Measurements from ENCODE around the gene SNN.

SNN gene

DNA sequence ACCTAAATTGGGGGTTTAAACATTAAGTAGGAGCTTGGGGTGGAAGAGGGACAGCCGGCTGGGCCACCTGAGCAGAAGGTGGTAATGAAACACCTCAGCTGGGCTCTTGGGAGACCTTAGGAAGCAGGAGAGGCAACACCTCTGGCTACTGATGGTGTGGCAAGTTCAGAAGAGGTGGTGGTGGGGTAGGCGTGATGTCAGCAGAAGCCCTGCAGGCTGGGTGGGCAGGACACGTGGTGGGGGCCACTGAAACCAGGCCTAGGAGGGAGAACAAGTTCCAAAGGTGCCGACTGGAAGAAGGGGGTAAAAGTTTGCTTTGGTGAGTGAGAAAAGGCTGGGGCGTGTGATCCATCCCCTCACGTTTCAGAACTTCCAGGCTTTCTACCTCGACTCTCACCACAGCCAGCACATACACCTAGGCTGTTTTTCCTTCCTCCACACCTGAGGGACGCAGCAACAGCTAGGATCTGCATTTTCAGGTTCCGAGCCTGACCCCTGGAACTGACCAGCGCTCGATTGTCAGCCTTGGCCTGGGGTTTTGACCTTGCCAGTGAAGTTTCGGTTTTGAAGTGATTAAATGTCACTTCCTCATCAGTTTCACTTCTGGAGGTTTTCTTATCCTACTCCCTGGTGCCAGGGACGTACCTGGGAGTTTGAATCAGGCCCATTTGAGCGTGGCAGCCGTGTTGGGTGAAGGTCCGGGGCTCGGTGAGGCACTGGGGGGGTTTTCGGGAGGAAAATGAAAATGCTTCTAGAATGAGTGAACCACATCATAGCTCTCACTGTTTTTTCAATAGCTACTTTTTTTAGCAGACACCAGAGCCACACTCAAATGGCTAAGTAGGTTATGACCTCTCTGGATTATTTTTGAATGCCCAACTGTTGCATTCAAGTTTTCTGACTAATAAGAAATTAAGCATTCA lies 10.0 kb downstream of the SNN start:
- DNase-seq (ENCODE audit: low read depth in 4 of 4, low spot score in 1 of 4): no peak

DNA sequence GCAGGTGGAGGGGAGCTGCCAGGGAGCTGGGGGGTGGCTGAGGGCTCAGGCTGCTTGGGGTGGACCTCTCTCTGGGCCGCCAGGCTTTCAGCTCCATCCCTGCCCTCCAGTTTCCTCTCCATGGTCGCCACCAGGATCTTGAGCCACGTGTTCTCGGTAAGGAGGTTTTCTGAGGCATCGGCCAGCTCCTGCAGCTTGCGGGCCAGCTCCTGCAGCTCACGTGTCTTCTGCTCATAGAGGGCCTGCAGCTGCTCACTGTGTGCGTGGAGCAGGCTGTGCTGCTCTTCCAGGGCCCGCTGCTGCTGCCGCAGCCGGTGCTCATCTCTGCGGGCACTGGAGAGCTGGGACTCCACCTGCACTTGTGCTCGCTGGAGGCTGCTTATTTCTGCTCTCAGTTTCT lies 11.0 kb downstream of the SNN start:
- DNase-seq (ENCODE audit: low read depth in 4 of 4, low spot score in 1 of 4): no peak

DNA sequence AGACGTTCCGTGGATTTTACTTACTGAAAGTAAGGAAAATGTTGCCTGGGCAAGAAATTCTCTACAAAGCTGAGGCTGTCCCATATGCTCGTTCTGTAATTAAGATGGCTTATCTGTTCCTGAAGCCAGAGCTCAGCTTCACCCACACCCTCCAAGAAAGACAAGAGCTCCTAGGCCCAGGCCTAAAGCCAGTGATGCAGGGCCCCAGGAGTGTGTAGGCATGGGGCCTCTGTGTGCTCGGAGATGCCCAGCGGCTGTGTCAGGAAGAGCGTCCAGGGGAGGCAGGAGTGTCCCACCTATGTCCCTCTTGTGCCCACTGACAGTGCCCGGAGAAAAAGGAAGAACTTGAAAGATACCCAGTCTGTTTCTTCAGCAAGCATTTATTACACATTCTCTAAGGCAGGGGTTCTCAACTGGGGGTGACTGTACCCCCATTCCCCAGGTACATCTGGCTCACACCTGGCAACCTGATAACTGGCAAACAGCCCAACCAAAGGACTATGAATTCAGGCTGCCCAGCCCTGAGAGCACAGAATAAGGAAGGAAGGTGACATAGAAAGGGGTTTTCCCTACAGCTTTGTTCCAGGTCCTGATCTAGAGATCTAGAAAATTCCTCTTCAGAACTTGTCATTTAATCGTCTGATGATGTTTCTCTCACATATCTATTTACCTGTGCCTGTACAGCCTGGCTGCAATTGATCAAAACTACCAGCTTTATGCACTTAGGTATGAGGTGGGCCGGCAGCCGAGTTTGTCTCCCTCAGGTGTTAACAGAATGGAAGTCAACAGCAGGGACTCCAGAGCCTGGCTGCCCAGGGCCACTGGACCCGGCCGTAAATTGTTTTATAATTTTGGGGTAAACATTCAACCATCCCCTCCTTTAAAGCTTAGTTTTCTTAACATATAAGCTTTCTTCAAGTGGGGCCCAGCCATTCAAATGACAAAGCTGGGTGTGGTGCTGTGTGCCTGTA lies 12.0 kb downstream of the SNN start:
- DNase-seq (ENCODE audit: low read depth in 4 of 4, low spot score in 1 of 4): no peak

DNA sequence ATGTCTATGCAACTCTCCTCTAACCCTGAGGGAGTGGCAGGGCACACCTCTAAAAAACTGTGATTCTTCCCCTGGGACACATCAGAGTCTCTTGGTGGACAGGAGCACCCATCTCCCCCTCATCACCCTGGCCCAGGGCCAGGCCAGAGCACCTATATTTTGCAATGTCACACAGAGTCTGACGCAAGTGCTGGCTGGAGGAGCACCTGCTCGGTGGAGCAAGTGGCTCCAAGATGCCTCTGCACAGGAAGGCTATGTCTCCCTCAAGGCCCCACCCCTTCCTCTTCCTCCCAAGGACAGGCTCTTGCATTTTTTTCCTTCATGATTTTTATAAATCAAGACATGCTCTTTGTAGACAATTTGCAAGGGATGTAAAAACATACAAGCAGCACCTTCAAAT lies 13.3 kb downstream of the SNN start:
- DNase-seq (ENCODE audit: low read depth in 4 of 4, low spot score in 1 of 4): no peak

- DNase-seq (ENCODE audit: low read depth in 4 of 4, low spot score in 1 of 4): no peak
Observed at GRCh38 chr16:11681976-11682654, 13.9 kb downstream of the SNN start.

GRCh38 chr16:11682655-11683096 lies 14.4 kb downstream of the SNN start:
- DNase-seq (ENCODE audit: low read depth in 4 of 4, low spot score in 1 of 4): no peak

DNA sequence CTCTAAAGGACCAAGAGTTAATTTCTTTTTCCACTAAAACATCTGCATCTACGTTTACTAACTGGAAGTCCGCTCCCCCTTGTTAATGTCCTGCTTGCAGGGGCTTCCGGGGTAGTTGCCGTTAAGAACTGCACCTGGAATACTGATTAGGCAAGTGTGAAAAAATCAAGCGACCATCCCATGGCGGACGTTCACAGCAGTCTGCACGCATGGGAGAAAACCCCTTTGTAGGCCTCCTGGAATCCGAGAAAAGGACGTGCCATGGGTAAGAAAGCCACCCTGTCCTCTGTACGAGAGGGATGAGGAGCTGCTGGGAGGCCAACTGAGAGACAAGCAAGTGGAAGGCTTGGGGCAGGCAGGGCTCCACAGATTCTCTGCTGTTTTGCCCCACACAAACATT lies 14.9 kb downstream of the SNN start:
- DNase-seq (ENCODE audit: low read depth in 4 of 4, low spot score in 1 of 4): no peak

GRCh38 chr16:11684231-11685025 lies 16.2 kb downstream of the SNN start:
- no peak for DNase-seq (ENCODE audit: low read depth in 4 of 4, low spot score in 1 of 4)

- no peak for DNase-seq (ENCODE audit: low read depth in 4 of 4, low spot score in 1 of 4)
Observed at GRCh38 chr16:11685844-11686618, 17.8 kb downstream of the SNN start.

GRCh38 chr16:11686713-11687380 lies 18.6 kb downstream of the SNN start:
- DNase-seq (ENCODE audit: low read depth in 4 of 4, low spot score in 1 of 4): no peak

GRCh38 chr16:11687601-11688519 lies 19.6 kb downstream of the SNN start:
- DNase-seq (ENCODE audit: low read depth in 4 of 4, low spot score in 1 of 4): no peak

DNA sequence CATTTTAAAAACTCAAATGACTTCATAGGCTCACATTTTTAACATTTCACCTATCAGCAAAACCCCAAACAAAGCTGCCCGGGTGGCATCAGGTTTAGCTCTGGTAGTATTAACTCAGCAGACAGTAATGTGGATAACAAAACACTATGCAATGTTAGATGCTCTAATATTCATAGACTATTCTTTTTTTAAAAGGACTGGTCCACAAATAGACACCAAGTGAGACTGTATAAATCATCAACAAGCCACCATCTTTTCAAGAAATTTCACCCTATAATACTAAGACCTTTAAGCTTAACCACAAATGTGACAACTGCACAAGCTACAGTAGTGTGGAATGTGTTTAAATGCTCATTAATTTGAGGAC lies 20.2 kb downstream of the SNN start:
- DNase-seq (ENCODE audit: low read depth in 4 of 4, low spot score in 1 of 4): no peak

DNA sequence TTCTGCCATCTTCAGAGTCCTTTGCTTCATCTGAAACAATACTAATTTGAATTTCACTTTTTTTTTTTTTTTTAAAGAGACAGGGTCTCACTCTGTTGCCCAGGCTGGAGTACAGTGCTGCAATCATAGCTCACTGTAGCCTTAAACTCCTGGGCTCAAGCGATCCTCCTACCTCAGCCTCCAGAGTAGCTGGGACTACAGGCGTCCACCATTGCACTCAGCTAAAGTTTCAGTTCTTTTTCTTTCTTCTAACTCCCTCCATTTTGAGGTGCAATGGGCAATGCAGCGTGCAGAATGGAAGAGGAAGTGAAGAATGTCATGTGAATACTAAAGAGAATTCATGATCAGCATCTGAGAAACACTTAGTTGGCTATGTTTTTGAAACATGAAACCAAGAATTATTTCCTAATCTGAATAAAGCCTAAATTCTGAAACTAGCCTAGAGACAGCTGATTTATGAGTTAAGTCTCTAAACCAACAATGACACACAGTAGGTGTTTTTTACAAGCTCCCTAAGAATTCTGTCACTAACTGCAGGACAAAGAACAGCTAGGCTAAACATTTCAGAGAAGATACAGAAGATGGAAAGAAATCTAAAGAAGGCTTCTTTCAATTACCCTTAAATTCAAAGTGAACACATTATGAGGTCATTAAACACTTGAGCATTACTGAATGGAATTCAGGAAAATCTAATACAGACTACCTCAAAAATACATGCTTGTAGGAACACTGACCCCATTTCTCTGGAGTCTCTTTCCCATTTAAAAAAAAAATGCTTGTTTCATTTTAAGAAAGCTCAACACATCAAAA lies 21.0 kb downstream of the SNN start:
- DNase-seq (ENCODE audit: low read depth in 4 of 4, low spot score in 1 of 4): no peak

DNA sequence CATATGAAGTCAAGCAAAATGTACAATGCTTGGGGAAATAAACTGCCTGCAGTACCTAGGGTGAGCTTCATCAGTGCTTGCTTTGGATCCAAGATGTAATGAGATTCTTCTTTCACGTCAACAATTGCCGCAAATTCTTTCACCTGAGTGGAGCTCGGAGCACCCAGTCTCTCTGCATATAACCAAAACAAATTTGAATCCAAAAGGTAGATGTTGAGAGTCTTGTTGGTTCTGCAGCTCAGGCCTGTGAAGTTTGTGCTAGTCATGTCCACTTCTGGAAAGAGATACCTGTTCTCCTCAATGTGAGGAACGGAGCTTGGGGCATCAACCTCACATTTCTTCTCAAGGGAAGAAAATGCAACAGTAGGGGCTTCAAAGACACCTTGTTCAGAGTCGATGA lies 23.0 kb downstream of the SNN start:
- no peak for DNase-seq (ENCODE audit: low read depth in 4 of 4, low spot score in 1 of 4)

GRCh38 chr16:11691771-11692170 lies 23.5 kb downstream of the SNN start:
- no peak for DNase-seq (ENCODE audit: low read depth in 4 of 4, low spot score in 1 of 4)

- DNase-seq (ENCODE audit: low read depth in 4 of 4, low spot score in 1 of 4): no peak
Observed at GRCh38 chr16:11692171-11692570, 23.9 kb downstream of the SNN start.

GRCh38 chr16:11692651-11693050 lies 24.4 kb downstream of the SNN start:
- no peak for DNase-seq (ENCODE audit: low read depth in 4 of 4, low spot score in 1 of 4)
